Endometrial microvascular endothelial cells (primary cell): Measurements from ENCODE around the gene GABARAP. TPM values are rescaled to one million over a fixed set of nuclear protein-coding genes. Genes with fewer than 3 reads are reported as not detected.

ENCODE experiments used
- in situ Hi-C: cut with HindIII; loops from 2 replicates; pipeline ENCODE4 v1.10.0; 2017; ENCODE audit warnings: low sequenced_read_pairs, low pct_unique_long_range_greater_than_20kb; ENCODE audit errors: inconsistent ontology term
- total RNA-seq: library from RNA; depleted of rRNA; stranded (reverse); fragments of >200 nt; gene quantifications from one replicate; pipeline ENCODE4 v1.2.3, GENCODE V29; 2015; ENCODE audit errors: inconsistent ontology term

The GABARAP gene
- 154 TPM for total RNA-seq

DNA sequence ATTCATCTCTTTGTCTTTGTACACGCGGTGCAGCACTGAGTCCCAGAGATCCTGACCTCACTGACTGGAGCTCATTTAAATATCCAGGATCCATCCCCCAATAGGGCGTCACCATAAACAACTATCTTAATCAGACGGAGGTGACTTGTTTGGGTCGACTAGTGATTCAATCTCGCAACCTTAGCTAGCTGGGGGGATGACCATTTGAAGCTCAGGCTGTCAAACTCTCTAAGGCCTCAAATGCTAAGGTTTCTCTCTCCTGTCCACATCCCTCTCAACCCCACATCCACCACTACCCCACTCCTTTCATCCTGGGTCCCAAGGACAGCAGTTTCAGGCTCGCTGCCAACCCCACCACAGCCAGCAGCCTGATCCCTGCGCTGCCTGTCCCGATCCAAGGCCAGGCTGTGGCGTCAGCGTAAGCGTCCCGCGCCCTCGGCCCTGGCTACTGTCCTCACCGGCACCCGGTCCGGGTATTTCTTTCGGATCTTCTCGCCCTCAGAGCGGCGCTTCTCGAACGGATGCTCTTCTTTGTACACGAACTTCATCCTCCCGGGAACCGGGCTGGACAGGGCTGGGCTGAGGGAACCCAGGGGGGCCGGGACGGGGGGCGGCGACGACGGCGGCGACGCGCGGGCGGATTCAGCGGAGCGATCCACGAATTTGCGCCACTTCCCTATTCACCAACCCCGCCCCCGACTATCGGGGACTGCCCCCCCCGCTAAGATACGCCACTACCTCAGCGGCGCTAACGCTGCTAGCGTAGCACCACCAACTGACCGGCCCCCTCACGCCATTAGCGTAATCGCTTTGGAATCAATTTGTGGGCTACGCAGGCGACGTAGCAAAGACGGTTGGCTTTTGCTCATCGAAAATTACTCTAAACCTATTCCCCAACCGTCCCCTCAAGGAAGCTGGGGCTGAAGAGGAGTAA is at the start of gene GABARAP:
Gene GABARAP (minus strand): TSS at position 667 of the 934 bp plus-strand sequence. CDS start 119 bp downstream, at position 548.
- in situ Hi-C loops: no loop called here

DNA sequence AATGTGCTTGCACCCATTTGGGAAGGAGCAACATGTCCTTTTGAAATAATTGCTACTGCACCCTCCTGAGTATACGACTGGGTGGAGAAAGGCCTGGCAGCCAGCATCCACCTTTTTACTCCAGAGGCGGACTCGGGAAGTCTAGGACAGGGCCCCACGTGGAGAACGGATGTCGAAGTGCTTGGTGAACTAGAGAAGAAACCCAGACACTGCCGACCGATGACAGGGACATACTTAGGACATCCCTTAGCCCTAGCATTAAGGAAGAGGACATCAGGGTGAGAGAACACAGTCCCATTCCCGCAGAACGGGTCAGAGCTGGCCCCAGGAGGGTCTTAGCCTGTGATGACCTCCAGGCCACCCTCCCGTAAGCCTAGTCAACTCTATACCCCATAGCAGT is 48.4 kb upstream of the GABARAP start:
- in situ Hi-C loops: no loop called here

DNA sequence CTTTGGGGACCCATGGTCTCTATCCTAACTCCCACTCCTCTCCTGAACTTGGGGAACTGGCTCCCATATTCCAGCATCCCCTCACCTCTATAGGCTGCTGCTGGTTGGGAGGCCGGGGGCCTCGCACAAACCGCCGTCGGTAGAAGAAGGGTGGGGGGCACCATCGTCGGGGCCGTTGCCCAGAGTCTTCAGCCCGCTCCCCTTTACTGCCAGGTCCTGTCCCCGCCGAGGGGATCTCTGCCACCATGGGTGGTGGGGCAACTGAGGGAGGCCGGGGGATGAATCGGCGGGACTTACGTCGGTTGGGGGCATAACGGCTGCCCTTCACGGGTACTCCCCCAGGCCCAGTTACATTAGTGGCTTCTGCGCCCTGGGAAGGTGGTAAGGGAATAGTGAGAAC is 47.9 kb upstream of the GABARAP start:
- in situ Hi-C loops: no loop called here

DNA sequence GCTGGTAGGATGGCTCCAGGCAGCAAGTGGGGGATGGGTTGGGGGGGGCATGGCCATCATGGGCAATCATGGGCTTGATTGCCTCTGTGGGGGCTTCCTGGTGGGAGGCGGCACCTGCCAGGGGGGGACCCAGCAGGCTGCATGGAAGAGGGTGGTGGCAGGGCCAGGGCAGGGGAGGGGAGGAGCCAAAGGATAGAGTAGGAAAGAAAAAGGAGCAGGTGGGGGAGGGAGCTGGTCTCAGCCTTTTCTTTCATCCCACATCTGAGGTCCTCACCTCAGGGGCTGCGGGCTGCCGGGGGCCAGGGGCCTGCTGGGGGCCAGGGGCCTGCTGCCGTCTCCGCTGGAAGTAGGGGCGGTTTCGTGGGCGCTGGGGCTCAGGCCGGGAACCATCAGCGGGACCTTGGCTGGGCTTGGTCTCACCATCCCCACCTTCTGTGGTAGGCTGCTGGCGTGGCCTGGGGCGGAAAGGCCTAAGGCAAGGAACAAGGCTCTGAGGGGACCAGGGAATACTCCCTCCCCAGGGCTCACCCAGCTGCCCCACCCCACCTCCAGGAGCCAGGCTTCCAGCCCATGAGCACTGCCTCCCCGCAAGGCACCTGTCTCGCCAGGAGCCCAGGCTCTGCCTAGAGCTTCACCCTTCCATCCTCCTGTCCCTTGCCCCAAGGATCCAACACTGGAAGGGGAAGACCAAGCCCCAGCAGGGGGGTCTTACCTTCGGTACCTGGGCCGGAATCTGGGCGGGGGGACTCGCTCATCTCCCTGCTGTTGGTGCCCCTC is 47.2 kb upstream of the GABARAP start:
- in situ Hi-C loops: no loop called here

DNA sequence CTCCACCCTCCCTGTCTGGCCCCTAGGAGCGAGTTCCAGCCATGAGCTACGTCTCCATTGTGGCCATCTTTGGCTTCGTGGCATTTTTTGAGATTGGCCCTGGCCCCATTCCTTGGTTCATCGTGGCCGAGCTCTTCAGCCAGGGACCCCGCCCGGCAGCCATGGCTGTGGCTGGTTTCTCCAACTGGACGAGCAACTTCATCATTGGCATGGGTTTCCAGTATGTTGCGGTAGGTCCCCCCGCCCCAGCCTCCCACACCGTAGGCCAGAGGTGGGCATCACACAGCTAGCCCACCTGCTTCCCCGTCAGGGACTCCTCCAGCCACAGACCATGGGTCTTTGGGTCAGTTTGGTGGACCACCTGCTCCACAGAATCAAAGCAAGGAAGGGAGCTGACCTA is 43.4 kb upstream of the GABARAP start:
- in situ Hi-C loops: no loop called here

DNA sequence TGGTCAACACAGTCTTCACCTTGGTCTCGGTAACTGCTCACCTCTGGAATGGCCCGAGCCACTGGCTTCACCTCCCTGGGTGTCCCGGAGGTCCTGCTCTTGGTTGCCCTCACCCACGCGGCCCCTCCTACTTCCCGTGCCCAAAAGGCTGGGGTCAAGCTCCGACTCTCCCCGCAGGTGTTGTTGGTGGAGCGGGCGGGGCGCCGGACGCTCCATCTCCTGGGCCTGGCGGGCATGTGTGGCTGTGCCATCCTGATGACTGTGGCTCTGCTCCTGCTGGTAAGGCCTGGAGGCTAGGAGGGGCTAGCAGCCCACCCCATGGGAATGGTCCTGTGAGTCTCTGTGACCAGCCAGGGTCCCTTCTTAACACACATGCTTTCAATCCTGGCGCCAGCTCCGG is 42.7 kb upstream of the GABARAP start:
- in situ Hi-C loops: no loop called here

DNA sequence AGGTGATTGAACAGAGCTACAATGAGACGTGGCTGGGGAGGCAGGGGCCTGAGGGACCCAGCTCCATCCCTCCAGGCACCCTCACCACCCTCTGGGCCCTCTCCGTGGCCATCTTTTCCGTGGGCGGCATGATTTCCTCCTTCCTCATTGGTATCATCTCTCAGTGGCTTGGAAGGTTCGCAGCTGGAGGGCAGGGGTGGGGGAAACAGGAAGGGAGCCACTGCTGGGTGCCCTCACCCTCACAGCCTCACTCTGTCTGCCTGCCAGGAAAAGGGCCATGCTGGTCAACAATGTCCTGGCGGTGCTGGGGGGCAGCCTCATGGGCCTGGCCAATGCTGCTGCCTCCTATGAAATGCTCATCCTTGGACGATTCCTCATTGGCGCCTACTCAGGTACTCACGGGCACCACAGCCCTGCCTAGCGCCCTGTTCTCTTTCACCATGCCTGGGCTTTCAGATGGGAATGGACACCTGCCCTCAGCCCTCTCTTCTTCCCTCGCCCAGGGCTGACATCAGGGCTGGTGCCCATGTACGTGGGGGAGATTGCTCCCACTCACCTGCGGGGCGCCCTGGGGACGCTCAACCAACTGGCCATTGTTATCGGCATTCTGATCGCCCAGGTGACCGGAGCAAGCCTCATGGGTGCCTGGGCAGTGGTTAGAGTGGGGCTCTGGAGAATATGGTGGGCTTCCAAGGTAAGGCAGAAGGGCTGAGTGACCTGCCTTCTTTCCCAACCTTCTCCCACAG is 41.4 kb upstream of the GABARAP start:
- in situ Hi-C loops: no loop called here

DNA sequence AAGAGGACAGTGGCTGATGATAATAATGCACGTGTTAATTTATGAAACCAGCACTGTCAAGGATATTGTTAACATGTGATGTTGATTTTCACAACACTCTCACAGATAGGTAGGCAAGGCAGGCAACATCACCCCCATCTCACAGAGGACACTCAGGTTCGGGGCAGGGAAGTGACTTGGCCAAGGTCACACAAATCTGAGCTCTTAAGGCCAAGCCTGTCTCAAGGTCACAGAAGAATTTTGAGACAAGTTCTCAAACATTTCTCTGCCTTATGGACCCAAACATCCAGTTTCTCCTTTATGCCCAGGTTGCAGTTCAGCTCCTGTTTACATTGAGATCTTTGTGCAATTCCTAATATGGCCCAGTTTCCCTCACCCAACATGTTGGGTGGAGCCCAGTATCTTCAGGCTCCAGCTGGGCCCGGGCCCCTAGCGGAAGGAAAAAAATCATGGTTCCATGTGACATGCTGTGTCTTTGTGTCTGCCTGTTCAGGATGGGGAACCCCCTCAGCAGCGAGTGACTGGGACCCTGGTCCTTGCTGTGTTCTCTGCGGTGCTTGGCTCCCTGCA is 40.6 kb upstream of the GABARAP start:
- in situ Hi-C loops: no loop called here

DNA sequence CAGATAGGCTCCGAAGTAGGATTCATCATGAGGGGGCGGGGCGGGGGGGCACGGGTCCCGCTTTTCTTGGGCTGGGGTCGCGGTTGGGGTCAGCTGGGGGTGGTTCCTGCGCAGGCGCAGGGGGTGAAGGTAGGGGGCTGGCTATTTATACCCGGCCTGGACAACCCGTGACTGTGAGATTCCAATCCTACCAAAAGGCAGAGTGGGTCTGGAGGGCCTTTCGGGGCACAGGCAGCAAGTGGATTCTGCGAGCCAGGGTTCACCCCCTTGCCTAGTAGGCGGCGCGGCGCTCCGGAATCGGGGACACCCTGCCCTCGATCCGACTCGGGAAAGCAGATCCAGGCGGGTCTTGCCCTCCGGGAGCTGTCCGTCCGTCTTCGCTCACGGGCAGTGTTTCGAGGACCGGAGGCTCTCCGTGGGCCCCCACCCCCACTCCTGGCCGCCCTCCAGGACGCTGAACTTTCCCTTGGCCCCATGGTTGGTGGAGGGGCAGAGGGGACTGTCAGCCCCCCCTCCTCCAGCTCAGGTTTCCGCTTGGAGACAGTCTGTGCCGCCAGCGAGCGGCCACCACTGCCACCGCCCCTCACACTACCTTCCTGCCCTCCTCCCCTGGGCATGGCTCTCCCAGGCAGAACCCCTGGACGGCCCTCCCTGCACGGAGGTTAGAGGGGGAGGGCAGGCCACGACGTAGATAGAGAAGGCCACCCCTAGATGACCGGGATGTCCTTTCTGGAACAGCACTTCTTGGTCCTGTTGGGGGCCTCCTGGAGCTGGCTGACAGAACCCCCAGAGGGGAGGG is 39.9 kb upstream of the GABARAP start:
- in situ Hi-C loops: no loop called here

DNA sequence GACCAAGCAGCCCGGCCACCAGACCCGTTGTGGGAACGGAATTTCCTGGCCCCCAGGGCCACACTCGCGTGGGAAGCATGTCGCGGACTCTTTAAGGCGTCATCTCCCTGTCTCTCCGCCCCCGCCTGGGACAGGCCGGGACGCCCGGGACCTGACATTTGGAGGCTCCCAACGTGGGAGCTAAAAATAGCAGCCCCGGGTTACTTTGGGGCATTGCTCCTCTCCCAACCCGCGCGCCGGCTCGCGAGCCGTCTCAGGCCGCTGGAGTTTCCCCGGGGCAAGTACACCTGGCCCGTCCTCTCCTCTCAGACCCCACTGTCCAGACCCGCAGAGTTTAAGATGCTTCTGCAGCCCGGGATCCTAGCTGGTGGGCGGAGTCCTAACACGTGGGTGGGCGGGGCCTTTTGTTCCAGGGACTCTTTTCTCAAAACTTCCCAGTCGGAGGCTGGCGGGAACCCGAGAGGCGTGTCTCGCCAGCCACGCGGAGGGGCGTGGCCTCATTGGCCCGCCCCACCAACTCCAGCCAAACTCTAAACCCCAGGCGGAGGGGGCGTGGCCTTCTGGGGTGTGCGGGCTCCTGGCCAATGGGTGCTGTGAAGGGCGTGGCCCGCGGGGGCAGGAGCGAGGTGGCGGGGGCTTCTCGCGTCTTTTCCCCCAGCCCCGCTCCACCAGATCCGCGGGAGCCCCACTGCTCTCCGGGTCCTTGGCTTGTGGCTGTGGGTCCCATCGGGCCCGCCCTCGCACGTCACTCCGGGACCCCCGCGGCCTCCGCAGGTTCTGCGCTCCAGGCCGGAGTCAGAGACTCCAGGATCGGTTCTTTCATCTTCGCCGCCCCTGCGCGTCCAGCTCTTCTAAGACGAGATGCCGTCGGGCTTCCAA is 39.1 kb upstream of the GABARAP start, which contains the start of gene SLC2A4:
Gene SLC2A4 (plus strand): TSS at position 645 of the 879 bp plus-strand sequence. CDS start 217 bp downstream, at position 862.
- in situ Hi-C loops: no loop called here

DNA sequence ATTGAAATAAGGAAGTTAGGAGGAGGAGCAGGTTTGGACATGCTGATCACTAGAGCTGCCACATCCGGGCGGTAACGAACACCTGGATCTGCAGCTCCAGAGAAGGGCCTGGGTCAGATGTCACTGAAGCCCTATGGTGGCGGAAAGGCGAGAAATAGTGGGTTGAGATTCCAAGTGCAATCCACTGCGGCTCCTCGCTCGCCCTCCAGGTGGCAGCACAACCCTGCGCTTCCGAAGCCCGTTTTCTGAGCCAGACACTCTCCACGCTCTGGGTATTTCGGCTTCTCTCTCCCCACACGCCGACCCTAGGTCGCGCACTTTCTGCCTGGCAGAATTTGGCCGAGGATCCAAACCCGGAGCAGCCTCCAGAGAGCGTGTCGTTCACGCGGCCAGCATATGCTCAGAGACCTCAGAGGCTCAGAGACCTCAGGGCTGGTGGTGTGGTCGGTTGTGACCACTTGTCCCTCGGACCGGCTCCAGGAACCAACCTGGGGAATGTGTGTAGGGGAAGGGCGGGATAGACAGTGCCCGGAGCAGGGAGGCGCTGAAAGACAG is 38.3 kb upstream of the GABARAP start:
- in situ Hi-C loops: no loop called here

DNA sequence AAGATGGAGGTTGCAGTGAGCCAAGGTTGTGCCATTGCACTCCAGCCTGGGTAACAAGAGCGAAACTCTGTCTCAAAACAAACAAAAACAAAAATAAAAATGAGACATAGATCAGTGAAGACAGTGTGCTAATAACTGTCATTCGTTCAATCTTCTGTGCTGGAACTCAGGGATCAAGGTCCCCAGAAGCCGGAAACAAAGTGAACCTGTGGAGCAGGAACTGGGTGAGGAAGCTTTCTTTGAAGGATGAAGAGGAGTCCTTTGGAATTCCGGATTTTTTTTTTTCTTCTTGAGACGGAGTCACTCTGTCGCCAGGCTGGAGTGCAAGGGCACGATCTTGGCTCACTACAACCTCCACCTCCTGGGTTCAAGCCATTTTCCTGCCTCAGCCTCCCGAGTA is 37.2 kb upstream of the GABARAP start:
- in situ Hi-C loops: no loop called here

DNA sequence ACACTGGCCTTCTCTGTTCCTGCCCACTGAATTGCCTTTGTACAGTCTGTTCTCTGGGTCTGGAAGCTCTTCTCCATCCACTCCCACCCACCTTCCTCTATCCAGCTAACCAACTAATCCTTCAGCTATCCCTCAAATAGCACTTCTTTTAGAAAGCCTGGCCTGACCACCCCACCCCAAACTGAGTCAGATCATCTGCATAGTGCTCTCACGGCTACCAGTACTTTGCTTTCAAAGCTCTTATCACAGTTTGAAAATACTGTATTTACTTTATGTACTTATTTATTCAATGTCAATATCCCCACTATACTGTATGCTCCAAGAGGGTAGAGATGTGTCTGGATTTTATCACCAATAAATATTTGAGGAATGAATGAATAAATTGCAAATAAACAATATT is 24.5 kb upstream of the GABARAP start:
- in situ Hi-C loops: no loop called here

DNA sequence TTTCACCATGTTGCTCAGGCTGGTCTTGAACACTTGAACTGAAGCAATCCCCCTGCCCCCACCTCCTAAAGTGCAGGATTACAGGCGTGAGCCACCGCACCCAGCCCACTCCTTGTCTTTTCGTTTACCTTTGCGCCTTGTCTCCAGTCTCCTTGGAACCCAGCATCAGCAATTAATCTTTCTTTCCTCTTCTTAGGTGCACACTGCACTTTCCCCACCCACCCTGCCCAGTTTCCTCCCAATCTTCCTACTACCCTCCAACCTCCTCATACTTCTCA is 21.5 kb upstream of the GABARAP start:
- in situ Hi-C loops: no loop called here

DNA sequence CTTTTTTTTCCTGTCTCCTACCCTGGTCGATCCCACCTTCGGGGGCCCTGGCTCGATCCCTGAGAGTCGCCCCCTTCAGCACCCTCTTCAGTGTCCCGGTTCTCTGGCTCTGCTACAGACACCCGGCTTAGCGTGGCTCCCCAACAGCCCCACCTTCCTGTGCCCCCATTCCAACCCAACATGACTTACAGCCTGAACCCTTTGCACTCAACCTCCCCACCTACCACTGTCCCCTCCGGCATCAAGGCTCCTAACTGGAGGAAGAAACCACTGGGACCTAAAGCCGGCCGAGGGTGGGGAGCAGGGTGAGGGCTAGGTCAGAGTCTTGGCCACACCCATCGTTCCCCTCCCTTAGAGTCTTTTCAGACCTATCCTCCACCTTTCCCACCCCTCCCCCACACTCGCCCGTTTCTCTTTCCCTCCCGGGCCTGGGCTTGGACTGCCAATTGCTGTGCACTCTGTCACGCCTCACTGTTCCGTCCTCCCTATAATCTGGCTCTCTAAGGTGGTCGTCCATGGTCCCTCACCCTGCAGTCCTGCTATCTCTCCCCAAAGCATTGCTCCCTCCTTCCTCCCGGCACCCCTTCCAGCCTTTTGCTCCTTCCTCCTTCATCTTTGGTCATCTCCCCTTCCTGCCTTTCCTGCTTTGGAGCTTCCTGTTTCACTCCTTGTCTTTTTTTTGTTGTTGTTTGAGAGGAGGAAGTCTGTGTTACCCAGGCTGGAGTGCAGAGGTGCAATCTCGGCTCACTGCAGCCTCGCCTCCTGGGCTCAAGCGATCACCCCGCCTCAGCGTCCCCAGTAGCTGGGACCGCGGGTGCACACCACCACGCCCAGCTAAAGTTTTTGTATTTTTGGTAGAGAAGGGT is 20.9 kb upstream of the GABARAP start:
- in situ Hi-C loops: no loop called here

DNA sequence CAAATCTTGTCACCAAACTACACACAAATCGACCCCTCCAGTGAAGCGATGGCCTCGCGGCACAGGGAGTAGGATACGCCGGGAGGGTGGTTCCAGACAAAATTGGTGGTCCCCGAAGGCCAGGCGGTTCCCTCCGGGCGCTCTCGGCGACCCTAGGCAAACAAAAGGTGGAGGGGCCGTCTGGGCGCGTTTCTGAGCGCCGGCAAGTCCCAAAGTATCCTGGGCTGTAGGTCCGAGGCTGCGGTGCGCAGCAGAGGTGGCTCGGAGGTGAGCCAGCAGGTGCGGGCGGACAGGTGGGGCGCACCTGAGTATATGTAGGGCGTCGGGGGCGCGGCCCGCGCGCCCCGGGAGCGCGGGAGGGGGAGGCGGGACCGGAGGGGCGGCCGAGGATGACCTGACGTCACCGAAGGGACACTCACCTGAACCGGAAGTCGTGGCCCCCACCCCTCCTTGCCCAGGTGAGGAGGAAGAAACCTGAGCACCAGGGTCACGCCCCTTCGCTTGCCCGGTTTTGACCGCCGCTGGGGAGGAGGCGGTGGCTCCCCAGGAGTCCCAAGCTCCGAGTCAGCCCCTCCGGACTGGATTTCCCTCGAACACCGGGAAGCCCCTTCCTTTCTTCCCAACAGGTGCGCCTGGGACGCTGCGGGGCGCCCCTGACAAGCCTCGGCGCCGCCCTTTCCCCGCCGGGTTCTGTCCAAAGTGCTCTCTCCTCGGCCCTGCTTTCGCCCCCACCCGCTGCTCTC is 20.1 kb upstream of the GABARAP start, which contains the start of gene CLDN7:
Gene CLDN7 (minus strand): TSS at position 287 of the 743 bp plus-strand sequence. CDS start 435 bp downstream, outside the sequence.
- in situ Hi-C loops: no loop called here
